K562 (cell line): ENCODE measurements around the gene PMVK. TPM values are rescaled to one million over a fixed set of nuclear protein-coding genes. Genes with fewer than 3 reads are reported as not detected.

Experiments used
- ATAC-seq: fragments of 200-7000 bp; cut with Tn5 transposase; 3 replicates; pipeline ENCODE4 v1.9.1; 2020; ENCODE audit warnings: moderate library complexity
- BruUV-seq: library from RNA; stranded (reverse); fragments of 400-500 nt; replicated peaks from 2 replicates; lab custom pipeline; 2021; lab: Mats Ljungman, UMichigan
- CTCF ChIA-PET: fragments of 300-600 bp; formaldehyde crosslinking; extraction: SDS; loops from one replicate; lab custom pipeline; 2021; ENCODE audit warnings: low intra/inter-chr PET ratio; lab: Yijun Ruan, JAX
- POLR2A ChIA-PET: fragments of 300-600, 350-650 bp; sonication (Branson Sonifier 250); formaldehyde crosslinking; extraction: SDS; loops from one replicate; lab custom pipeline; 2021; ENCODE audit warnings: antibody characterized with exemption, inconsistent platforms; lab: Yijun Ruan, JAX
- DNase-seq, 4 experiments: peaks; one replicate each; pipeline versions ENCODE4 v3.0.0 to v3.0.0-alpha.2; 2011 to 2018; ENCODE audit warnings: low spot score in 3 of 4, mixed read lengths in 3 of 4; ENCODE audit errors: extremely low read depth in 1 of 4
- FAIRE-seq: peaks from 2 replicates; lab custom pipeline; 2011; peaks lifted over from hg19 to GRCh38; lab: Jason Lieb, UNC
- H2AFZ ChIP-seq: 2 replicates; pipeline ENCODE4 v1.6.0; 2011; ENCODE audit warnings: low read depth, low read length, control low read depth, inconsistent platforms
- H3K27ac ChIP-seq: fragments of 200-600 bp; 3 replicates; pipeline ENCODE4 v1.8.0; 2011; ENCODE audit warnings: low read depth, mild to moderate bottlenecking, control low read depth, inconsistent platforms, low read length, moderate library complexity, mixed read lengths; ENCODE audit errors: extremely low read depth
- H3K27me3 ChIP-seq, 2 experiments: fragments of 300-600 bp in 1 of 2; 2 replicates in 1 of 2; 3 replicates in 1 of 2; pipeline versions ENCODE4 v1.6.0 to v1.8.0; 2011; ENCODE audit warnings: inconsistent platforms in 2 of 2, low read length in 2 of 2, mild to moderate bottlenecking in 1 of 2, mixed read lengths in 1 of 2, moderate library complexity in 1 of 2; ENCODE audit not compliant: control insufficient read depth in 2 of 2, insufficient read depth in 2 of 2
- H3K36me3 ChIP-seq: fragments of 300-600 bp; 3 replicates; pipeline ENCODE4 v1.8.0; 2011; ENCODE audit warnings: mild to moderate bottlenecking, low read length, inconsistent platforms; ENCODE audit not compliant: control insufficient read depth, insufficient read depth
- H3K4me1 ChIP-seq, 2 experiments: fragments of 200-600 bp in 1 of 2; replicated peaks in 1 of 2; 2 replicates in 1 of 2; 3 replicates in 1 of 2; pipeline versions ENCODE4 v1.5.1 to v1.8.0; 2011; ENCODE audit warnings: inconsistent platforms in 2 of 2, low read length in 2 of 2, mild to moderate bottlenecking in 1 of 2, mixed read lengths in 1 of 2, moderate library complexity in 1 of 2; ENCODE audit not compliant: control insufficient read depth in 2 of 2, insufficient read depth in 2 of 2
- H3K4me2 ChIP-seq: 2 replicates; pipeline ENCODE4 v1.6.1; 2011; ENCODE audit warnings: low read length, control low read depth, inconsistent platforms, mixed read lengths; ENCODE audit not compliant: insufficient read depth
- H3K4me3 ChIP-seq: fragments of 200-600 bp; sonication (generic), shearing (Covaris generic); 2 replicates; pipeline ENCODE4 v1.5.1; 2016; ENCODE audit warnings: control low read depth, inconsistent platforms
- H3K79me2 ChIP-seq: fragments of 200-600 bp; 3 replicates; pipeline ENCODE4 v1.8.0; 2011; ENCODE audit warnings: low read length, inconsistent platforms; ENCODE audit not compliant: control insufficient read depth, insufficient read depth
- H3K9ac ChIP-seq, 2 experiments: 2 replicates each; pipeline versions ENCODE4 v1.6.0 to v1.6.1; 2011; ENCODE audit warnings: low read depth in 2 of 2, low read length in 2 of 2, control low read depth in 1 of 2, inconsistent platforms in 1 of 2, mild to moderate bottlenecking in 1 of 2, mixed read lengths in 1 of 2; ENCODE audit not compliant: insufficient read depth in 1 of 2
- H3K9me1 ChIP-seq: one replicate; pipeline ENCODE4 v1.6.0; 2011; ENCODE audit warnings: inconsistent platforms, mild to moderate bottlenecking, low read length, moderate library complexity; ENCODE audit not compliant: control insufficient read depth, insufficient read depth
- H3K9me3 ChIP-seq: replicated peaks from 2 replicates; pipeline ENCODE4 v1.5.1; 2011; ENCODE audit warnings: low read depth, low read length, inconsistent platforms; ENCODE audit not compliant: control insufficient read depth, insufficient read depth
- H4K20me1 ChIP-seq: replicated peaks from 2 replicates; pipeline ENCODE4 v1.6.1; 2011; ENCODE audit warnings: low read length, inconsistent platforms, mixed read lengths; ENCODE audit not compliant: control insufficient read depth, insufficient read depth
- ATF7 ChIP-seq: fragments of 450-650 bp; IDR thresholded peaks from 2 replicates; pipeline ENCODE4 v1.7.1; 2014; ENCODE audit warnings: mild to moderate bottlenecking, moderate library complexity
- MAFK ChIP-seq: IDR thresholded peaks from 2 replicates; pipeline ENCODE4 v1.6.1; 2011; ENCODE audit warnings: low read length, improper control_type of control experiment
- MAZ ChIP-seq, 2 experiments: fragments of 450-650 bp in 1 of 2; sonication (generic) in 1 of 2; formaldehyde crosslinking; IDR thresholded peaks in 1 of 2; conservative IDR thresholded peaks in 1 of 2; 2 replicates each; pipeline versions ENCODE4 v1.4.0 to v1.5.0; 2020; ENCODE audit warnings: mild to moderate bottlenecking in 1 of 2, missing genetic modification reagents in 1 of 2
- NCOR1 ChIP-seq: fragments of 450-650 bp; IDR thresholded peaks from 2 replicates; pipeline ENCODE4 v1.6.1; 2016; ENCODE audit warnings: mild to moderate bottlenecking, moderate library complexity
- NFE2 ChIP-seq: IDR thresholded peaks from 2 replicates; pipeline ENCODE4 v1.6.1; 2014; ENCODE audit warnings: antibody characterized with exemption, low read depth
- NFRKB ChIP-seq: fragments of 450-650 bp; IDR thresholded peaks from 2 replicates; pipeline ENCODE4 v1.6.1; 2016; ENCODE audit warnings: low read depth
- NR2C2 ChIP-seq, 2 experiments: fragments of 200-800 bp in 1 of 2; sonication (Bioruptor generic) in 1 of 2; sonication (generic) in 1 of 2; formaldehyde crosslinking in 1 of 2; IDR thresholded peaks; 2 replicates each; pipeline versions ENCODE4 v1.6.1 to v1.8.0; 2016 to 2022; ENCODE audit warnings: mild to moderate bottlenecking in 1 of 2, missing compliant biosample characterization in 1 of 2, missing genetic modification characterization in 1 of 2, missing genetic modification reagents in 1 of 2
- PHB ChIP-seq: fragments of 250-450 bp; sonication (Bioruptor Pico); IDR thresholded peaks from 2 replicates; pipeline ENCODE4 v1.5.0; 2021
- PHB2 ChIP-seq: fragments of 450-650 bp; IDR thresholded peaks from 2 replicates; pipeline ENCODE4 v1.6.1; 2017; ENCODE audit warnings: low read depth
- PHTF2 ChIP-seq: fragments of 250-450 bp; sonication (Bioruptor Pico); IDR thresholded peaks from 2 replicates; pipeline ENCODE4 v1.5.0; 2021; ENCODE audit warnings: mild to moderate bottlenecking
- PML ChIP-seq: IDR thresholded peaks from 2 replicates; pipeline ENCODE4 v1.6.1; 2012; ENCODE audit warnings: low read length, inconsistent platforms
- PURB ChIP-seq: sonication (generic); formaldehyde crosslinking; IDR thresholded peaks from 2 replicates; pipeline ENCODE4 v1.9.0; 2021; ENCODE audit warnings: low read depth, mild to moderate bottlenecking, missing genetic modification reagents
- RBM34 ChIP-seq: fragments of 200-400 bp; formaldehyde crosslinking; IDR thresholded peaks from 2 replicates; pipeline ENCODE4 v1.6.1; 2018; ENCODE audit warnings: low read length, borderline replicate concordance; ENCODE audit not compliant: insufficient read depth
- SPI1 ChIP-seq: IDR thresholded peaks from 2 replicates; pipeline ENCODE4 v1.6.1; 2011; ENCODE audit warnings: low read depth, low read length, control low read depth, borderline replicate concordance
- TBP ChIP-seq: optimal IDR thresholded peaks from 2 replicates; pipeline ENCODE3; 2011; ENCODE audit warnings: low read depth, low read length, improper control_type of control experiment
- XRCC3 ChIP-seq: fragments of 450-650 bp; IDR thresholded peaks from 2 replicates; pipeline ENCODE4 v1.6.1; 2017; ENCODE audit warnings: mild to moderate bottlenecking, moderate library complexity
- ZNF197 ChIP-seq: fragments of 200-800 bp; sonication (Bioruptor generic); IDR thresholded peaks from 2 replicates; pipeline ENCODE4 v1.6.1; 2016; ENCODE audit warnings: low read depth, missing genetic modification characterization, missing compliant biosample characterization
- ZNF79 ChIP-seq: fragments of 250-450 bp; sonication (Bioruptor Pico); IDR thresholded peaks from 2 replicates; pipeline ENCODE4 v1.4.0; 2020; ENCODE audit warnings: low read depth, mild to moderate bottlenecking, moderate library complexity
- WGBS: fragments of 100-300 bp; shearing (Covaris generic); methylation state at CpG from one replicate; pipeline ENCODE4 v1.1.6; 2016; ENCODE audit warnings: low coverage, mixed read lengths; ENCODE audit not compliant: insufficient coverage; ENCODE audit errors: missing lambda C conversion rate; 5-methylcytosine and 5-hydroxymethylcytosine counted together
- in situ Hi-C: fragments of 300-500 bp; cut with MboI; formaldehyde crosslinking; loops from 4 replicates; pipeline ENCODE4 v1.15.0; 2018; ENCODE audit warnings: inconsistent platforms, mixed read lengths
- intact Hi-C: fragments of 100-400 bp; cut with micrococcal nuclease; formaldehyde crosslinking; loops from 2 replicates; pipeline ENCODE4 v1.14.2; 2022
- polyA plus RNA-seq, 8 experiments: library from polyadenylated mRNA; depleted of rRNA in 4 of 8; stranded (reverse) in 5 of 8; unstranded in 3 of 8; fragments of >200 nt; fragmentation: Nextera tagmentation in 2 of 8; fragmentation: Illumina TruSeq in 1 of 8; extraction: Ambion mirVana in 2 of 8; extraction: Trizol in 1 of 8; gene quantifications; 2 replicates each; pipeline versions ENCODE4 v1.2.1 to v1.2.3, GENCODE V29; 2011 to 2014; ENCODE audit warnings: inconsistent platforms in 1 of 8, missing spikeins in 1 of 8
- total RNA-seq, 7 experiments: library from RNA; depleted of rRNA in 6 of 7; stranded (reverse); fragments of >200 nt in 6 of 7; fragmentation: Illumina TruSeq in 2 of 7; extraction: Trizol in 2 of 7; gene quantifications; 2 replicates each; pipeline versions ENCODE4 v1.2.1 to v1.2.3, GENCODE V29; 2011 to 2021; ENCODE audit warnings: low replicate concordance in 1 of 7
- TF ChIP-seq, protein P1 (sequence below): fragments of 250-450 bp; sonication (Bioruptor Pico); IDR thresholded peaks from 2 replicates; pipeline ENCODE4 v1.4.0; 2020; ENCODE audit warnings: borderline replicate concordance

PMVK gene
- total and polyA plus RNA-seq, 9 of the 15 experiments (the other 6 are each of a cell fraction or from before 2014, with no cell fraction given), result 1.1 to 15.3 (median 6.3) TPM

- DNase-seq, result peak; percentile 86 to 97 (median 90)
- peak; percentile 85 for ATAC-seq
- H3K4me1 ChIP-seq, result peaks cover 33 to 46% of the 10 kb centered on the region in 2 experiments; a peak in 4 of 5 replicates
- POLR2A ChIA-PET, result interaction anchor here (0.6 to 8.3 kb wide), 18 partner anchors 8 to 692 kb away, joined by 3 to 80 read pairs (median 4); partner anchors contain the start of genes EFNA4, FLAD1, LENEP and PBXIP1
- H4K20me1 ChIP-seq, result no peaks in the 10 kb centered on the region
- peaks cover 42% of the 10 kb centered on the region for H3K36me3 ChIP-seq
- WGBS, result 9% methylated on average over 11 of the region's 15 CpGs
- H3K9ac ChIP-seq, result peak within 1 kb of the TSS; percentile 59 to 91
- H3K79me2 ChIP-seq, result peaks cover 52% of the 10 kb centered on the region
- peak within 1 kb of the TSS; percentile 23; the same call in 1 of the 2 replicates for H2AFZ ChIP-seq
- CTCF ChIA-PET, result no interaction called here
- intact Hi-C loops (loop anchor here (5.0 kb wide), 1 partner anchor 92 kb away; the partner anchor contains the start of gene EFNA4), in situ Hi-C loops (no loop called here)
- peak within 1 kb of the TSS; percentile 84 for H3K27ac ChIP-seq
- H3K4me3 ChIP-seq, result peak within 1 kb of the TSS; percentile 40
- H3K4me2 ChIP-seq, result peak within 1 kb of the TSS; percentile 82
- no TSS peak for BruUV-seq
- H3K27me3 ChIP-seq, result no peaks in the 10 kb centered on the region; a peak in 1 of 5 replicates
- peak; percentile 98 for FAIRE-seq
- no peaks in the 10 kb centered on the region for H3K9me1 ChIP-seq
- H3K9me3 ChIP-seq, result no peaks in the 10 kb centered on the region
- TF ChIP-seq SPI1 (0 out of 2 replicates have a peak, but pooled peaks have one; percentile 5), RBM34 (no peak), ZNF197 (CRISPR knock-in tag) (no peak), ZNF79 (no peak), PML (peak; percentile 26; the same call in 1 of the 2 replicates), NFE2 (peak; percentile 91), PHTF2 (CRISPR knock-in tag) (no peak), NCOR1 (no peak), PHB2 (no peak), TBP (peak; percentile 88), MAFK (peak; percentile 62), PURB (CRISPR knock-in tag) (no peak), PHB (CRISPR knock-in tag) (no peak), NFRKB (peak; percentile 61), MAZ (CRISPR knock-in tag; conservative IDR thresholded peaks at IDR 0.05 in 1 of 2, IDR thresholded peaks at IDR 0.05 in 1 of 2) (peak; percentile 83 to 85), XRCC3 (no peak), ATF7 (peak; percentile 50), NR2C2 (CRISPR knock-in tag; IDR thresholded peaks at IDR 0.05) (no peak), NR2C2 (tag; IDR thresholded peaks at IDR 0.05) (peak; percentile 57)
- TF ChIP-seq, protein P1, sequence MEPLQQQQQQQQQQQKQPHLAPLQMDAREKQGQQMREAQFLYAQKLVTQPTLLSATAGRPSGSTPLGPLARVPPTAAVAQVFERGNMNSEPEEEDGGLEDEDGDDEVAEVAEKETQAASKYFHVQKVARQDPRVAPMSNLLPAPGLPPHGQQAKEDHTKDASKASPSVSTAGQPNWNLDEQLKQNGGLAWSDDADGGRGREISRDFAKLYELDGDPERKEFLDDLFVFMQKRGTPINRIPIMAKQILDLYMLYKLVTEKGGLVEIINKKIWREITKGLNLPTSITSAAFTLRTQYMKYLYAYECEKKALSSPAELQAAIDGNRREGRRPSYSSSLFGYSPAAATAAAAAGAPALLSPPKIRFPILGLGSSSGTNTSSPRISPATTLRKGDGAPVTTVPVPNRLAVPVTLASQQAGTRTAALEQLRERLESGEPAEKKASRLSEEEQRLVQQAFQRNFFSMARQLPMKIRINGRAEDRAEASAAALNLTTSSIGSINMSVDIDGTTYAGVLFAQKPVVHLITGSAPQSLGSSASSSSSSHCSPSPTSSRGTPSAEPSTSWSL (CRISPR knock-in tag), result no peak
These were observed 34.3 kb upstream of the PMVK start, which contains the start of gene SHC1 for GRCh38 chr1:154970631-154971340. Gene SHC1, minus strand, starts transcription at chr1:154970747. Its CDS starts 221 bp downstream, at chr1:154970526.
